ENCODE results near the gene NFATC1.

DNA sequence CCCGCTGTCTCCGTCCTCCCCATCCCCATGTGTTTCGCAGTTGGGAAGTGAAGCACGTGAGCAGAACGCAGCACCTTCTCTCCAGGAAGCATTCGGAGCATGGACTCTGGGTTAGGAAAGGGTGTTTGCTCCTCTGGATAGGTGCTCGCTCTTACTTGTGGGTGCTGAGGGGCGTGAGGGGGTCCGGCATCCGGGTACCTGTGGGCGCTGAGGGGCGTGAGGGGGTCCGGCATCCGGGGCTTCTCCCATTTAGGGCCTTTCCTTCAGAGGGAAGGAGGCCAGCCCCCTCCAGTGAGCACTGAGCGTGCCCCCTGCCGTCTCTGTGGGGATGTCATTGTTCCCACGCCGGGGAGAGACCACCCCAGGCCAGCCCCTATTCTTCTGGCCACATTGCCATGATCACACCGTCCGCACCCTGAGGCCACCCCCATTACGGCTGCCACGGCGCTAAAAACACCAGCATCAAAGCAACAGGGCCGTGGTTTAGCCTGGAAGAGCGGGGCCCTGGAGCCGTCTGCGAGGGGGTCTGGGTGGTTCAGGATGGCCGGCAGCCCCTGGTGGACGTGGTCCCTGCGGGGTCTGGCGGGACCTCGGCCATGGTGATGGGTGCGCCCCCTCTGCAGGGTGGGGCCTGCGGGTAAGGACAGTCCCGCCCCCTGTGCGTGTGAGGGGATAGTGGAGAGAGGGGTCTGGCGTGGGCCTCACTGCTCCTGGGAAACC lies 41.0 kb downstream of the NFATC1 start:
- TF ChIP-seq, protein P1, sequence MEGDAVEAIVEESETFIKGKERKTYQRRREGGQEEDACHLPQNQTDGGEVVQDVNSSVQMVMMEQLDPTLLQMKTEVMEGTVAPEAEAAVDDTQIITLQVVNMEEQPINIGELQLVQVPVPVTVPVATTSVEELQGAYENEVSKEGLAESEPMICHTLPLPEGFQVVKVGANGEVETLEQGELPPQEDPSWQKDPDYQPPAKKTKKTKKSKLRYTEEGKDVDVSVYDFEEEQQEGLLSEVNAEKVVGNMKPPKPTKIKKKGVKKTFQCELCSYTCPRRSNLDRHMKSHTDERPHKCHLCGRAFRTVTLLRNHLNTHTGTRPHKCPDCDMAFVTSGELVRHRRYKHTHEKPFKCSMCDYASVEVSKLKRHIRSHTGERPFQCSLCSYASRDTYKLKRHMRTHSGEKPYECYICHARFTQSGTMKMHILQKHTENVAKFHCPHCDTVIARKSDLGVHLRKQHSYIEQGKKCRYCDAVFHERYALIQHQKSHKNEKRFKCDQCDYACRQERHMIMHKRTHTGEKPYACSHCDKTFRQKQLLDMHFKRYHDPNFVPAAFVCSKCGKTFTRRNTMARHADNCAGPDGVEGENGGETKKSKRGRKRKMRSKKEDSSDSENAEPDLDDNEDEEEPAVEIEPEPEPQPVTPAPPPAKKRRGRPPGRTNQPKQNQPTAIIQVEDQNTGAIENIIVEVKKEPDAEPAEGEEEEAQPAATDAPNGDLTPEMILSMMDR (IDR thresholded peaks at IDR 0.05): no peak
- no peak for TF ChIP-seq POLR2A (IDR thresholded peaks at IDR 0.05)
- no peak for TF ChIP-seq POLR2AphosphoS5 (IDR thresholded peaks at IDR 0.05)
